ENCODE results near the gene GRAMD4. TPM values are rescaled to one million over a fixed set of nuclear protein-coding genes. Genes with fewer than 3 reads are reported as not detected.

GRAMD4 gene
- polyA plus RNA-seq, 1 experiment, result 7.5 TPM

DNA sequence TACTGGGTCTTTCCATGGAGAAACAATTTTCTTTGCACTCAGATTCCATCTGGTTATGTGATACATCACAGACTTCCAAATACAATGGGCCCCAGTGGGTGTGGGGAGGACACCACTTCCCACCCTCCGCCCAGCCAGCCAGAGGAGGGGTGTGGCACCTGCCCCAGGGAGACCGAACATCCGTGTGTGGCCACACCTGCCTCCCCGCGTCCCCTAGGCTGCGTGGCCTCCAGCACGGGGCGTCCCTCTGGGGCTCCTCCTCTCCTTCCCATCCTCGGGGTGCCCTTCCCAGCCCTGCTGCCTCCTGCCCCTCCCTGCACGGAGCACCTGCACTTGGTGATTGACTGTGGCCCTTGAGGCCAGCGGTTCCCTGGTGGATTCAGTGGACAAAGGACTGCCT, 68.8 kb downstream of the GRAMD4 start:
- POLR2A ChIA-PET, result no interaction called here
- CTCF ChIA-PET, result interaction anchor here (1.0 kb wide), 1 partner anchor 125 kb away, joined by 4 read pairs; no protein-coding TSS in a partner anchor
- no peak for DNase-seq (ENCODE audit: low read depth, low spot score)

DNA sequence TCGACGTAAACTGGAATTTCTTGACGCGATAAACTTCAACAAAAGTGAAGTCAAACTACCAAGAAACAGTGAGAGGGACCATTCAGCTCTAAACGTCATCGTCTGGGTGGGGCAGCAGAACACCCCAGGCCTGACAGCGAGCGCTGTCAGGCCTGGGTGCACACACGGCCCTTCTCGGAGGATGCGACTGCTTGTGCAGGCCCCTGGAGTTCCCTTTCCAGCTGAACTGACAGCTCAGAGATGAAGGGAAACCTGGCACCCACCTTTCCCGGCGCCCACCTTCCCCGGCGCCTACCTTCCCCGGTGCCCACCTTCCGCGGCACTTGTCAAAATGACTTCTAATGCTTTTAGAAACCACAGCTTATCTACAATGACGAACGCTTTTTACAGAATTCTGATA, 70.0 kb downstream of the GRAMD4 start:
- no peak overlapping the region for H3K27ac ChIP-seq (ENCODE audit: low read depth, low read length)
- H3K27me3 ChIP-seq (ENCODE audit: control insufficient read depth, insufficient read depth, low read length), result no peaks in the 10 kb centered on the region
- H3K9me3 ChIP-seq (ENCODE audit: control insufficient read depth, insufficient read depth, low read length), result no peaks in the 10 kb centered on the region; the same call in 1 of the 2 replicates
- TF ChIP-seq, protein P1, sequence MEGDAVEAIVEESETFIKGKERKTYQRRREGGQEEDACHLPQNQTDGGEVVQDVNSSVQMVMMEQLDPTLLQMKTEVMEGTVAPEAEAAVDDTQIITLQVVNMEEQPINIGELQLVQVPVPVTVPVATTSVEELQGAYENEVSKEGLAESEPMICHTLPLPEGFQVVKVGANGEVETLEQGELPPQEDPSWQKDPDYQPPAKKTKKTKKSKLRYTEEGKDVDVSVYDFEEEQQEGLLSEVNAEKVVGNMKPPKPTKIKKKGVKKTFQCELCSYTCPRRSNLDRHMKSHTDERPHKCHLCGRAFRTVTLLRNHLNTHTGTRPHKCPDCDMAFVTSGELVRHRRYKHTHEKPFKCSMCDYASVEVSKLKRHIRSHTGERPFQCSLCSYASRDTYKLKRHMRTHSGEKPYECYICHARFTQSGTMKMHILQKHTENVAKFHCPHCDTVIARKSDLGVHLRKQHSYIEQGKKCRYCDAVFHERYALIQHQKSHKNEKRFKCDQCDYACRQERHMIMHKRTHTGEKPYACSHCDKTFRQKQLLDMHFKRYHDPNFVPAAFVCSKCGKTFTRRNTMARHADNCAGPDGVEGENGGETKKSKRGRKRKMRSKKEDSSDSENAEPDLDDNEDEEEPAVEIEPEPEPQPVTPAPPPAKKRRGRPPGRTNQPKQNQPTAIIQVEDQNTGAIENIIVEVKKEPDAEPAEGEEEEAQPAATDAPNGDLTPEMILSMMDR (IDR thresholded peaks at IDR 0.05; ENCODE audit: low read depth, low read length), result no peak
- no peak overlapping the region for H3K4me3 ChIP-seq (ENCODE audit: low read depth, low read length)
- CTCF ChIA-PET, result no interaction called here
- POLR2A ChIA-PET, result no interaction called here
- DNase-seq (ENCODE audit: low read depth, low spot score), result no peak

More for the DNA sequence above, 68.8 kb downstream of the GRAMD4 start:
- no peak overlapping the region for H3K27ac ChIP-seq (ENCODE audit: low read depth, low read length)
- H3K27me3 ChIP-seq (ENCODE audit: control insufficient read depth, insufficient read depth, low read length), result no peaks in the 10 kb centered on the region
- TF ChIP-seq, protein P1 (IDR thresholded peaks at IDR 0.05; ENCODE audit: low read depth, low read length), result no peak
- no peaks in the 10 kb centered on the region; the same call in 1 of the 2 replicates for H3K9me3 ChIP-seq (ENCODE audit: control insufficient read depth, insufficient read depth, low read length)
- H3K4me3 ChIP-seq (ENCODE audit: low read depth, low read length), result no peak overlapping the region

DNA sequence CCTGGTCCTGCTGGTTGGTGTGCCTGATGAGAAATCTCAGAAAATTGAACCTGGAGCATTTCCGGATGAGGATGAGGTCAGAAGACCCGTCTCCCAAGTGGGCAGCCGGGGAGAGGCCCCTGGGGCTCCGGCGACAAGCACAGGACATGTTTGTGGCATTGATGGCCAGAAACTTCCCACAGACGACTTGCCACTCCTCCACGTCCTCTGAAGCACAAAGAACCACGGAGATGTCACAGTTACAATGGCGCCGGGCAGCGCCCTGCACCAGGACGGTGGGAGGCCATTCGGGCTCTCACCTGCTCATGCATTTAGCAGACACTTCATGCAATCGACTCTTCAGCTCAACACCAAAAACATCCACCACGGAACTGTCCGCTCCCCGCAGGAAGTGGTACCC, 71.4 kb downstream of the GRAMD4 start:
- H3K4me3 ChIP-seq (ENCODE audit: low read depth, low read length), result no peak overlapping the region
- TF ChIP-seq, protein P1 (IDR thresholded peaks at IDR 0.05; ENCODE audit: low read depth, low read length), result no peak
- ChIA-PET CTCF (no interaction called here), POLR2A (no interaction called here)
- H3K27me3 ChIP-seq (ENCODE audit: control insufficient read depth, insufficient read depth, low read length), result no peaks in the 10 kb centered on the region
- no peak overlapping the region for H3K27ac ChIP-seq (ENCODE audit: low read depth, low read length)
- DNase-seq (ENCODE audit: low read depth, low spot score), result no peak
- no peaks in the 10 kb centered on the region; the same call in 1 of the 2 replicates for H3K9me3 ChIP-seq (ENCODE audit: control insufficient read depth, insufficient read depth, low read length)

DNA sequence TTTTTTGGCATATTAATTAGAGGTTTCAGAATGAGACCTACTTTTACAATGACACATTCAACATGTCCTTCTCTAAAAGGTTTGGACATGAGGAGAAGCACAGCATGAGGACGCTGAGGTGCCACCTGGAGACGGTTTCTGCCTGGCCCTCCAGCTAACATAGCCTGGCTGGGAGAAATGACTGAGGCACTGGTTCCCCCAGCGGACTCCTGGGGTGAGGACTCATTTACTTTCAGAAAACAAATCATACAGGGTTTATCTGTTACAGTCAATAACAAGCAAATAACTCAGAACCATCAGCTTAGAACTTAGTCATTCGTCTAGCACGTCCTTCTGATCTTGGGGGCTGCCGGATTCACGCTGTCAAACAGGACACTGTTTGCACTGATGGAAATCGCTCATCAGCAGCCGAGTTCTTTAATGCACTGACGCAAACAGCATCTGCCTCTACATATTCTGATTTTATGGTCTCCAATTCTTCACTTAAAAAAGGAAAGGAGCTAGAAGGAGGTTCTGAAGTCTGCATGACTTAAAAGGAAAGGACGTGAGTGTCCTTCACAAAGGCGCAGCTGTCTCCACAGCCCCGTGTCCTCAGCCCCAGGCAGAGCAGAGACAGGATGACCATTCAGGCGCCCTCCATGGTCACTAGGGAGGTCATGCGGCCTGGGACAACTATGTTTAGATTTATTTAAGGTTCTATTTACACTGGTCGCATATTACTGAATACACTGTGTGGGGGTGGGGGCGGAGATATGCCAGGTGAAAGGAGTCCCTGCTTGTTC, 73.6 kb downstream of the GRAMD4 start:
- Histone ChIP-seq H3K4me3 (ENCODE audit: low read depth, low read length) (no peak overlapping the region), H3K27ac (ENCODE audit: low read depth, low read length) (no peak overlapping the region), H3K9me3 (ENCODE audit: control insufficient read depth, insufficient read depth, low read length) (no peaks in the 10 kb centered on the region), H3K27me3 (ENCODE audit: control insufficient read depth, insufficient read depth, low read length) (no peaks in the 10 kb centered on the region)
- ChIA-PET POLR2A (no interaction called here), CTCF (interaction anchor here (0.8 to 1.7 kb wide), 2 partner anchors 12 to 131 kb away, joined by 3 to 4 read pairs; no protein-coding TSS in a partner anchor)
- TF ChIP-seq, protein P1 (IDR thresholded peaks at IDR 0.05; ENCODE audit: low read depth, low read length), result no peak
- no peak for DNase-seq (ENCODE audit: low read depth, low spot score)

- ChIA-PET POLR2A (no interaction called here), CTCF (interaction anchor here (1.7 kb wide), 1 partner anchor 131 kb away, joined by 4 read pairs; no protein-coding TSS in a partner anchor)
- no peaks in the 10 kb centered on the region for H3K27me3 ChIP-seq (ENCODE audit: control insufficient read depth, insufficient read depth, low read length)
- H3K4me3 ChIP-seq (ENCODE audit: low read depth, low read length), result no peak overlapping the region
- H3K9me3 ChIP-seq (ENCODE audit: control insufficient read depth, insufficient read depth, low read length), result no peaks in the 10 kb centered on the region
- no peak for DNase-seq (ENCODE audit: low read depth, low spot score)
- TF ChIP-seq, protein P1 (IDR thresholded peaks at IDR 0.05; ENCODE audit: low read depth, low read length), result no peak
- no peak overlapping the region for H3K27ac ChIP-seq (ENCODE audit: low read depth, low read length)
Observed at GRCh38 chr22:46694416-46695170, 74.4 kb downstream of the GRAMD4 start.

Measured in AG04450 (cell line).